ENCODE measurements around the gene GLG1.

DNA sequence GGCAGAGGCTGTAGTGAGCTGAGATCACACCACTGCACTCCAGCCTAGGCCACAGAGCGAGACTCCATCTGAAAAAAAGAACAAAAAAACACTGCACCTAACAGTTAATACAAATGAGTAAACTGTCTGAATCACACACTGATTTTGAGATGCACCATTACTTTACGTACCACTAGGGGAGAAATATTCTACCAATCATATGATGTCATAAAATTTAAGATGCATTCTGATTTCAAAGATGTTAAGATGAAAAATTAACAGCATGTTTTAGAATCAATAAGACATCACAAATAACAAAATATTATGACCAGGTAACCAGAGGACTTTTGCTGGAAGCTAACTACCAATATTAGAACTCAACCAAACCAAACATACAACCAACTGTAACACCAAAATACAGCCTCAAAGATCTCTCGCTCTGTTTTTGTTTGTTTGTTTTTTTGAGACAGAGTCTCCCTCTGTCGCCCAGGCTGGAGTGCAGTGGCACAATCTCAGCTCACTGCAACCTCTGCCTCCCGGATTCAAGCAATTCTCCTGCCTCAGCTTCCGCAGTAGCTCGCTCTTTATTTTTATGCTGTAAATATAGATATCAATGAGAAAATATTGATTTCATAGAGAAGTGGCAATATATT is 31.6 kb downstream of the GLG1 start:
- TF ChIP-seq, protein P1, sequence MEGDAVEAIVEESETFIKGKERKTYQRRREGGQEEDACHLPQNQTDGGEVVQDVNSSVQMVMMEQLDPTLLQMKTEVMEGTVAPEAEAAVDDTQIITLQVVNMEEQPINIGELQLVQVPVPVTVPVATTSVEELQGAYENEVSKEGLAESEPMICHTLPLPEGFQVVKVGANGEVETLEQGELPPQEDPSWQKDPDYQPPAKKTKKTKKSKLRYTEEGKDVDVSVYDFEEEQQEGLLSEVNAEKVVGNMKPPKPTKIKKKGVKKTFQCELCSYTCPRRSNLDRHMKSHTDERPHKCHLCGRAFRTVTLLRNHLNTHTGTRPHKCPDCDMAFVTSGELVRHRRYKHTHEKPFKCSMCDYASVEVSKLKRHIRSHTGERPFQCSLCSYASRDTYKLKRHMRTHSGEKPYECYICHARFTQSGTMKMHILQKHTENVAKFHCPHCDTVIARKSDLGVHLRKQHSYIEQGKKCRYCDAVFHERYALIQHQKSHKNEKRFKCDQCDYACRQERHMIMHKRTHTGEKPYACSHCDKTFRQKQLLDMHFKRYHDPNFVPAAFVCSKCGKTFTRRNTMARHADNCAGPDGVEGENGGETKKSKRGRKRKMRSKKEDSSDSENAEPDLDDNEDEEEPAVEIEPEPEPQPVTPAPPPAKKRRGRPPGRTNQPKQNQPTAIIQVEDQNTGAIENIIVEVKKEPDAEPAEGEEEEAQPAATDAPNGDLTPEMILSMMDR (IDR thresholded peaks at IDR 0.05), result peak in 1 of 6 experiments; percentile 33
- TF ChIP-seq POLR2A (IDR thresholded peaks at IDR 0.05), result no peak

Data from Peyer's patch (tissue), 4 donors.